ENCODE results near the gene SFMBT2.

Gene SFMBT2

DNA sequence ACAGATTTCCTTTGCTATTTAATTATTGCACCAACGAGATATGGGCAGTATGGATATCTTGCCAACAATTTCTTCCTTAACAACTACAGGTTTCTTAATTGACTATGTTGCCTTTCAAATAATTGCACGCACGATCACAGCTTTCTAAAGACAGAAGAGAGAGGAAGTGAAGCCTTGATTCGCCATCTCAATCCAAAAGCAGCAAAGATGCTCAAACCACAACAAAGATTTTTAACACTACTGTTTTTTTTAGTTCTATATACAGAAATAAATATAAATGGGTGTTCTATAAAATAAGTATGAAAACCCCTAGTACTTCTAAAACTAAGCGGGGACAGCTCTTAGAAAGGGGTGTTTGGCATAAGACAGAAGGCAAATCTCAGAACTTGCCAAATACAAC, 251.3 kb downstream of the SFMBT2 start:
- DNase-seq (ENCODE audit: insufficient read length) = no peak
- peak; percentile 66 for FAIRE-seq
- TF ChIP-seq POLR2A (IDR thresholded peaks at IDR 0.05; ENCODE audit: low read depth, low read length) (no peak), TAF1 (IDR thresholded peaks at IDR 0.05; ENCODE audit: borderline replicate concordance, low read depth, low read length) (no peak), POLR2AphosphoS5 (IDR thresholded peaks at IDR 0.05; ENCODE audit: low read depth, low read length) (no peak)

DNA sequence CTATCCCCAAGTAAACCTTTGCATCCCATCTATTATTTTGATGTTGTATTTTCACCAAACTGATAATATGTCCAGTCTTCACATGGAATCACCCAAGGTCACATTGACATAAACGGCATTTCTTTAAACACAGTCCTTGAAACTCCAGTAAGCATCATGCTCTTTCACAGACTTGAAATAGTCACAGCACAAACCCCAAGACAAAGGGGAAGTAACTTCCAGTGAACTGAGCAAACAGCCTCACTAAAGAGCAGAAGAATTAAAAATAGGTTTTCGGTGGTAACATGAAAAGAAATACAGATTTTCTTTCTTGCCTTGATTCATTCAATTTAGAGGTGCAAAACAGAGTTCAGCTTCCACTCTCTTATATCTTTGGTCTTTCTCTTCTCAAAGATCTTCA, 253.7 kb downstream of the SFMBT2 start:
- DNase-seq (ENCODE audit: insufficient read length) (no peak), FAIRE-seq (peak; percentile 61)
- TF ChIP-seq POLR2AphosphoS5 (IDR thresholded peaks at IDR 0.05; ENCODE audit: low read depth, low read length) (no peak), POLR2A (IDR thresholded peaks at IDR 0.05; ENCODE audit: low read depth, low read length) (no peak), TAF1 (IDR thresholded peaks at IDR 0.05; ENCODE audit: borderline replicate concordance, low read depth, low read length) (no peak)

DNA sequence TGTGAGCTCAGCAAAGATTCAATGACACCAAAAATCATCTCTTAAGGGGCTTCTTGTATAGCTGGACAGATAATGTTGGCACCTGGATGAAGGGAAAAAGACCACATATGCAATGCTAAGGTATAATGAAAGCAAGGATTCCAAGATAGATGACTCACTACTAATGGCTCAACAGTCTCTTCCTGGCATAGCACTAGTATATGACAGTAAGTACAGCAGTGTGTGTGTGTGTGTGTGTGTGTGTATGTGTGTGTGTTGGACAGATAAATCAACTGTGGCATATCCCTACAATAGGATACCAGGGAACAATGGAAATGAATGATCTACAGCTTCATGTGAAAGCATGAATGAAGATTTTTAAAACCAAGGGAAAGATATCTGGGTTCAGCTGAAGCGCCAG, 257.1 kb downstream of the SFMBT2 start:
- TF ChIP-seq POLR2A (IDR thresholded peaks at IDR 0.05; ENCODE audit: low read depth, low read length) = no peak
- no peak for TF ChIP-seq POLR2AphosphoS5 (IDR thresholded peaks at IDR 0.05; ENCODE audit: low read depth, low read length)
- no peak for TF ChIP-seq TAF1 (IDR thresholded peaks at IDR 0.05; ENCODE audit: borderline replicate concordance, low read depth, low read length)
- FAIRE-seq (no peak), DNase-seq (ENCODE audit: insufficient read length) (no peak)

- TF ChIP-seq POLR2AphosphoS5 (IDR thresholded peaks at IDR 0.05; ENCODE audit: low read depth, low read length) = no peak
- TF ChIP-seq POLR2A (IDR thresholded peaks at IDR 0.05; ENCODE audit: low read depth, low read length) = no peak
- no peak for TF ChIP-seq TAF1 (IDR thresholded peaks at IDR 0.05; ENCODE audit: borderline replicate concordance, low read depth, low read length)
- DNase-seq (ENCODE audit: insufficient read length) (no peak), FAIRE-seq (no peak)
Measured at GRCh38 chr10:7152982-7153381, 257.9 kb downstream of the SFMBT2 start.

GRCh38 chr10:7152341-7152740, 258.5 kb downstream of the SFMBT2 start:
- no peak for TF ChIP-seq TAF1 (IDR thresholded peaks at IDR 0.05; ENCODE audit: borderline replicate concordance, low read depth, low read length)
- no peak for TF ChIP-seq POLR2AphosphoS5 (IDR thresholded peaks at IDR 0.05; ENCODE audit: low read depth, low read length)
- no peak for TF ChIP-seq POLR2A (IDR thresholded peaks at IDR 0.05; ENCODE audit: low read depth, low read length)
- FAIRE-seq (no peak), DNase-seq (ENCODE audit: insufficient read length) (no peak)

DNA sequence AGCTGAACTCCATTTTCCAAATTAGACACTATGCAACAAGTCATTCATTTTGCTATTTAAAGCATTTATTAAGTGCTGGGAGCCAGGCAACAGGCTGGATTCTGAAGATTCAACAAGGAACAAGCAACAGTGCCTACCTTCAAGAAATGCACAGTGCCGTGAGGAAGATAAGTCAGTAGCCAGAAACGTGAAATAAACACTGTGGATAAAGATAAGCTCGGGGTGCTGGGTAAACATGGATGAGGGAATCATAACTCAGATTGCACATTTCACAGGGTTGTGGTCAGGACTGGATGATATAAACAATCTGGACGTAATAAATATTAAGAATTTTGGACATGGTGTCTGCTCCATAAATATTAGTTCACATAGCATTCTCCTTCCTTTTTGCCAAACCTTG, 259.3 kb downstream of the SFMBT2 start:
- no peak for TF ChIP-seq POLR2AphosphoS5 (IDR thresholded peaks at IDR 0.05; ENCODE audit: low read depth, low read length)
- no peak for FAIRE-seq
- no peak for DNase-seq (ENCODE audit: insufficient read length)

- no peak for DNase-seq (ENCODE audit: insufficient read length)
- no peak for TF ChIP-seq POLR2A (IDR thresholded peaks at IDR 0.05; ENCODE audit: low read depth, low read length)
- no peak for TF ChIP-seq TAF1 (IDR thresholded peaks at IDR 0.05; ENCODE audit: borderline replicate concordance, low read depth, low read length)
- TF ChIP-seq POLR2AphosphoS5 (IDR thresholded peaks at IDR 0.05; ENCODE audit: low read depth, low read length) = no peak
- no peak for FAIRE-seq
Measured at GRCh38 chr10:7150349-7150748, 260.5 kb downstream of the SFMBT2 start.

- no peak for FAIRE-seq
- TF ChIP-seq POLR2A (IDR thresholded peaks at IDR 0.05; ENCODE audit: low read depth, low read length) (no peak), POLR2AphosphoS5 (IDR thresholded peaks at IDR 0.05; ENCODE audit: low read depth, low read length) (no peak), TAF1 (IDR thresholded peaks at IDR 0.05; ENCODE audit: borderline replicate concordance, low read depth, low read length) (no peak)
- DNase-seq (ENCODE audit: insufficient read length) = no peak
Measured at GRCh38 chr10:7146189-7146588, 264.6 kb downstream of the SFMBT2 start.

- no peak for TF ChIP-seq POLR2A (IDR thresholded peaks at IDR 0.05; ENCODE audit: low read depth, low read length)
- no peak for TF ChIP-seq TAF1 (IDR thresholded peaks at IDR 0.05; ENCODE audit: borderline replicate concordance, low read depth, low read length)
- TF ChIP-seq POLR2AphosphoS5 (IDR thresholded peaks at IDR 0.05; ENCODE audit: low read depth, low read length) = no peak
- FAIRE-seq = no peak
- no peak for DNase-seq (ENCODE audit: insufficient read length)
Measured at GRCh38 chr10:7136016-7136415, 274.8 kb downstream of the SFMBT2 start.

GRCh38 chr10:7135188-7135587, 275.6 kb downstream of the SFMBT2 start:
- TF ChIP-seq TAF1 (IDR thresholded peaks at IDR 0.05; ENCODE audit: borderline replicate concordance, low read depth, low read length) = no peak
- no peak for TF ChIP-seq POLR2AphosphoS5 (IDR thresholded peaks at IDR 0.05; ENCODE audit: low read depth, low read length)
- FAIRE-seq (no peak), DNase-seq (ENCODE audit: insufficient read length) (no peak)

GRCh38 chr10:7134448-7134847, 276.4 kb downstream of the SFMBT2 start:
- no peak for TF ChIP-seq POLR2A (IDR thresholded peaks at IDR 0.05; ENCODE audit: low read depth, low read length)
- DNase-seq (ENCODE audit: insufficient read length) (no peak), FAIRE-seq (no peak)

DNA sequence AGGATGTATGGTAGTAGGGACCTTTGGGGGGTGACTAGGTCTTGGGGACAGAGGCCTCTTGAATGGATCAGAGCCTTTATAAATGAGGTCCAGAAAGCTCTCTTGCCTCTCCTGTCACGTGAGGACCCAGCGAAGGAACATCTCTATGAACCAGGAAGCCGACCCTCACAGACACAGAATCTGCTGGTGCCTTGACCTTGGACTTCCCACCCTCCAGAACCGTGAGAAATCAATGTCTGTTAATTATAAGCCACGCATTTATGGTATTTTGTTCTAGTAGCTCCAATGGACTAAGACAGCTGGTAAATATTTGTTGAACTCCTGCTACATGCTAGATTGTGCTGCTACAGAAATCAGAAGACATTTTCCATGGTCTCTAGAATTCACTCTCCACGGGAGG, 276.9 kb downstream of the SFMBT2 start:
- FAIRE-seq (no peak), DNase-seq (ENCODE audit: insufficient read length) (no peak)
- TF ChIP-seq POLR2AphosphoS5 (IDR thresholded peaks at IDR 0.05; ENCODE audit: low read depth, low read length) = no peak
- no peak for TF ChIP-seq POLR2A (IDR thresholded peaks at IDR 0.05; ENCODE audit: low read depth, low read length)
- TF ChIP-seq TAF1 (IDR thresholded peaks at IDR 0.05; ENCODE audit: borderline replicate concordance, low read depth, low read length) = no peak

GRCh38 chr10:7133278-7133677, 277.6 kb downstream of the SFMBT2 start:
- TF ChIP-seq POLR2A (IDR thresholded peaks at IDR 0.05; ENCODE audit: low read depth, low read length) (no peak), TAF1 (IDR thresholded peaks at IDR 0.05; ENCODE audit: borderline replicate concordance, low read depth, low read length) (no peak), POLR2AphosphoS5 (IDR thresholded peaks at IDR 0.05; ENCODE audit: low read depth, low read length) (no peak)
- no peak for DNase-seq (ENCODE audit: insufficient read length)
- no peak for FAIRE-seq

Data from GM12892 (cell line).